HG03442 (cell line): ENCODE results near the gene NFKBIZ.
"Not testable (repeated sequence)": the region's sequence is repeated elsewhere in the genome, so short reads cannot be mapped to it uniquely, and the experiment has no call there.

Source experiments
- ATAC-seq: cut with Tn5 transposase; IDR thresholded peaks from one replicate; pipeline ENCODE4 v1.9.1; 2021; ENCODE audit warnings: mild to moderate bottlenecking, moderate library complexity; ENCODE audit not compliant: unreplicated experiment

Gene NFKBIZ

DNA sequence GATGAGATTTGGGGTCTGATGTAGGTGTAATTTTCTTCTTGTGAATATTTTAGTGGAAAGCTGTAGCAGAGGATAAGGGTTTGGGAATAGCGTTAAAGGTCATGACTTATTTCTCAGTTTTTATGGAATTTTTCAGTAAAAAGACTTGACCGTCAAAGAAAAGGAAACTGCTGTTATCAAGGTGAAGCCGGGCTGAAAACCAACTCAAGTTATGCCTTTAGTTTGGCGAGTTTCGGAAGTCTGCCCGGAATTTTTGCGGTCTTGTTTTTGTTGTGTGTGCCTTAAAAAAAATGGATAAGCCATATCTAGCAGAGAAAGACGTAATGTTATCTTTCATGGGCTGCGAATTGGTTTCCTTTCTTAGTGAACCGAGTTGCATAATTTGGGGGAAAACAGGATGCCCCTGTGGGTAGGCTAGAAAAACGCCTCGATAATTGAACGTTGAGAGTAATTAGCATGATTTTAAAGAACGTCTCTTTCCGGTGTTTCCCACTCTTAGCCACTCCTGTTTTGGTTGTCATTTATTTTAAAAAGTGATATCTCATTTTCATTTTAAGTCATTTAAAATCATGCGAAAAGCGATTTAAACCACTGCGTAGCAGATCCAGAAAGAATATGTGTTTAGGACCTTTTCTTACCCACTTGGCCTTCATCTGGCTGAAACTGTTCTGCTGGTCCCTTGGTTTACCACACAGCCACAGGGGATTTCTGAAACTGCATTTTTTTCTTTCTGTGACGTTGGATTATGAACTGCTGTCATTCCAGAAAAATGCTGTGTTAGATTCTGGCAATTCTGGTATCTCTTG, 1.1 kb downstream of the NFKBIZ start:
- ATAC-seq, result peak; percentile 27

DNA sequence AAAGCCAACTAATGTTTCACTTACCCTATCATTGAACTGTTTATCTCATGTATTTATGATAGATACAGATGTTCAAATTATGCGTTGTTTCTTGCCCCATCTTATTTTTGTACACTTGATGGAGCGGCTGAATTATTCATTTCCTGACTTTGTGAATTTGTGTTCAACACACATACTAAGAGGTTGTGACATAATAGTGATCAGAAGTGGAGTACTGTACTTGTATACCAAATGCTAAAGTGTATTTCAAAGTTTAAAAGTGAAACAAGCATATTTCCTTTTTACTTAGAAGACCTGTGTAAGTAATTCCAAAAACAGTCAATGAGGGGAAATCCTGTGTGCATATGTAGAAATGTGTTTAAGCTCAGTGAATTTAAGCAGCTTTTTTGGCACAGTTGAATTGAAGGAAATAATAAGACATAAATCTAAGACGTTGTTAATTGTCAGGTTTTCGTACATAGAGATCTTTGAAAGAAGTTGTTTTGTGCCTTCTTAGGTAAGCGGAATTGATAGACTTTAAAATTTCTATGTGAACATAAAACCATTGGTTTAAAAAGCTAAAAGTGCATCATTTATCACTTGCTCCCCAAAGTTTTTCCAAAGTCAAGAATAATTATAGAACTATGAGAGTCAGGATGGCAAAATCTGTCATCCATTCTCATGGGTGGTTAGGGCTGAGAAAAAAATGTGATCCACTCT, 1.9 kb downstream of the NFKBIZ start:
- no peak for ATAC-seq

DNA sequence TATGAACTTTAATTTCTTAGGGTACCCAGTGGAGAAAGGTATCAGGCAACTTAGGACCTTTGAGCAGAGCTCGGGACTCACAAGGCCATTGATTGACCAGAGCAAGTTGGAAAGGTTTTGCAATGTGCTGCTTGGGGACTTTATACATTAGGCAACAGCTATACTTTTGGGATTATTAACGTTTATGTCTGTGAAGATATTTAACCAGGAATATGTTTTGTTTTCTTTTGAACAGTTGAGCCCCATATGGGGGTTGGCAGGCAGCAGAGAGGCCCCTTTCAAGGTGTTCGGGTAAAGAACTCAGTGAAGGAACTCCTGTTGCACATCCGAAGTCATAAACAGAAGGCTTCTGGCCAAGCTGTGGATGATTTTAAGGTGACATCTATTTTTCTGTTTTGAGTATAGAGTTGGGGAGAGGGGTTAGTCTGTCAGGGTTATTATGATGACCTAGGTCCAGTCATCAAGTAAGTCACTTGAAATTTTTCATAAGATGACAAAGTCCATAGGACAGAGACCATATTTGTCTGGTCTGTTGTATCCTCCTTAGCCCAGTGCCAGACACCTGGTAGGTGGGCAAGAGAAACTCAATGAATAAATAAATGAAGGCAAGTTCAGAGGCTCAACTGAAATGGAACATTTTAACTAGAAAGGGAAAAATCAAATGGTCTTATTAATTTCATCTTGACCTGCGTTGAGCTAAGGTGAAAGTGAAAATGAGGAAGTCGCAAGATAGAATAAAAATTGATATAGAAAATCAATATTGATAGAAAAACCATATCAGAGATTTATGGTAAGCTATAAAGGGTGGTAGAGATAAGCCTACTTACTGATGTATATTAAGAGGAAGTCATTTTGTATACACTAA, 2.8 kb downstream of the NFKBIZ start:
- no peak for ATAC-seq

DNA sequence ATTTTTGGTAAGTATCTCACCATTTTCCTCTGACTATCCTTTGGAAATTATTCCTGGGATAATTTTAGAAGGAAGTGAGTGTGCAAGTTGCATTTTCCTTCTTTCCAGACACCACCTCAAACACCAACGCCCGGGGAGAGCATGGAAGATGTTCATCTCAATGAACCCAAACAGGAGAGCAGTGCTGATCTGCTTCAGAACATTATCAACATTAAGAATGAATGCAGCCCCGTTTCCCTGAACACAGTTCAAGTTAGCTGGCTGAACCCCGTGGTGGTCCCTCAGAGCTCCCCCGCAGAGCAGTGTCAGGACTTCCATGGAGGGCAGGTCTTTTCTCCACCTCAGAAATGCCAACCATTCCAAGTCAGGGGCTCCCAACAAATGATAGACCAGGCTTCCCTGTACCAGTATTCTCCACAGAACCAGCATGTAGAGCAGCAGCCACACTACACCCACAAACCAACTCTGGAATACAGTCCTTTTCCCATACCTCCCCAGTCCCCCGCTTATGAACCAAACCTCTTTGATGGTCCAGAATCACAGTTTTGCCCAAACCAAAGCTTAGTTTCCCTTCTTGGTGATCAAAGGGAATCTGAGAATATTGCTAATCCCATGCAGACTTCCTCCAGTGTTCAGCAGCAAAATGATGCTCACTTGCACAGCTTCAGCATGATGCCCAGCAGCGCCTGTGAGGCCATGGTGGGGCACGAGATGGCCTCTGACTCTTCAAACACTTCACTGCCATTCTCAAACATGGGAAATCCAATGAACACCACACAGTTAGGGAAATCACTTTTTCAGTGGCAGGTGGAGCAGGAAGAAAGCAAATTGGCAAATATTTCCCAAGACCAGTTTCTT, 3.9 kb downstream of the NFKBIZ start:
- ATAC-seq, result no peak

DNA sequence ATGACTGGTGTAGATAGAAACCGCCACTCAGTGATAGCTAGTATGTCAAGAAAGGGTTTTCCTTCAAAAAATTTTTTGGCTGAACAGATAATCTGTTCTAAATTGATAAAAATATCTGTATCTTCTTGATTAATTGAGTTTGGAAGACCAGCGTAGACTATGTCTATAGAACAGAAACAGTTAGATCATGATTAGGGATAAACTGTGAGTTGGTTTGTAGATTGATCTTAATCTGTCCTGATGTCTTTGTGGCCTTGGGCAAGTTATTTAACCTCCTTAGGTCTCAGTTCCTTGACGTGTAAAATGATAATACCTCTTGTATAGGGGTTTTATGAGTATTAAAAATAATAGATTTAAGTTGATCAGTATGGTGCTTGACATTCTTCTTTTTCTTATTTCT, 4.7 kb downstream of the NFKBIZ start:
- ATAC-seq, result no peak

DNA sequence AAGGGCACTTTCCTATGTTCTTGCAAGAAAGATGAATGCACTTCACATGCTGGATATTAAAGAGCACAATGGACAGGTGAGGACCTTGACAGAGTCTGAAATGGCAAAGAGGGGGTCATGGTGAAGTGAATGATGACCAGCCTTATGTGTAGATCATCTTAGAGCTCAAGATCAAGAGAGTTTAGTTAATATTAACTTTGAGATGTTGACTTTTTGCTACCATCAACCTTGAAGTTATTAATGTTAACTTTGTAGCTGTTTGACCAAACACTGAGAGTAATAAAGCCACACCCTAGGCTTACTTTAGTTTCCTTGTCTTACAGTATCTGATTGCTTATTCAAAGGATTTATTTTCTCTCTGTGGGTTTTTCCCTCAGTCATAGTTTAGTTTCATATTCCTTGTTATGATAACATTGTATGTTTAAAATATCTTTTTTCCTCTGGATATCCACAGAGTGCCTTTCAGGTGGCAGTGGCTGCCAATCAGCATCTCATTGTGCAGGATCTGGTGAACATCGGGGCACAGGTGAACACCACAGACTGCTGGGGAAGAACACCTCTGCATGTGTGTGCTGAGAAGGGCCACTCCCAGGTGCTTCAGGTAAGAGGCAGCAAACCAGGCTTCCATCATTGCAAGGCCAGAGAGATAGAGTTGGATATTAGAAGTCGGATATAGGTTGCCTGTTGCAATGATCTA, 5.4 kb downstream of the NFKBIZ start:
- no peak for ATAC-seq

DNA sequence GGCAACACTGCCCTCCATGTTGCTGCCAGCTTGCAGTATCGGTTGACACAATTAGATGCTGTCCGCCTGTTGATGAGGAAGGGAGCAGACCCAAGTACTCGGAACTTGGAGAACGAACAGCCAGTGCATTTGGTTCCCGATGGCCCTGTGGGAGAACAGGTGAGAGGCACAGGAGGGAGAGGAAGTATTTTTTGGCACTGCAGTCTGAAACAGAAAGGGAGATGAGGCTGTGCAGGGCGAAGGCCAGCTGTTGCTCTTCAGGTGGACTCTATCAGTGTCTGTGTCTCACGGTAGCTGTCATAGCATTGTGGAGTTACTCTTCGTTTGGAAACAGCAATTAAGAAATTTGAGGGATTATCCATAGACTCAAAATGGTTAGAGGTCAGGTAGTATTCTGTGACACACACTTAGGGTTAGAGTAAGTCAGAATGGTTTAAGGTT, 8.0 kb downstream of the NFKBIZ start:
- ATAC-seq, result no peak

DNA sequence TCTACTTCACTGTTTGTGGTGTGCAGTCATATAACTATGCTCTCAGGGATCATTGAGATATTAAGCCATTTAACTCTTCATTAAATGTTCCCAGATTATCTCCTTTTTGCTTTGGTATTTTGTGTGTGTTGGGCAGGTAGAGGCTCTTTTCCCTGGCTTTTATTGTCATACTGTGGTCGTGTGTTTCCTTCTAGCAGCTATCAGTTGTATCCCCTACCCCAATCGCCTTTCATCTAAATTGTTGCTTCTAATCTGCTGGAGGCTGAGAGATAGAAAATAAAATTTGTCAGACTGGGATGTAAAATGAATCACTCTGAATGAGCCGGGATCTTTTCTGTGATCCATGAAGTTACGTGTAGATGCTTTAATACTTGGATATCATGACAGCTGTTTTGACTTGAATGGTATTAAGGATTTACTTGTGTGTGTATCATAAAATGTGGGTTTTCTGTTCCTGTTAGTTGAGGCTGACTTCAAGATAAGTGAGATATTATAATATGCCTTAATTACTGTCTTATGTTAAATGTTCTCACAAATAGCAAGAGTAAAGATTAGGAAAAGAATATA, 9.2 kb downstream of the NFKBIZ start:
- no peak for ATAC-seq

DNA sequence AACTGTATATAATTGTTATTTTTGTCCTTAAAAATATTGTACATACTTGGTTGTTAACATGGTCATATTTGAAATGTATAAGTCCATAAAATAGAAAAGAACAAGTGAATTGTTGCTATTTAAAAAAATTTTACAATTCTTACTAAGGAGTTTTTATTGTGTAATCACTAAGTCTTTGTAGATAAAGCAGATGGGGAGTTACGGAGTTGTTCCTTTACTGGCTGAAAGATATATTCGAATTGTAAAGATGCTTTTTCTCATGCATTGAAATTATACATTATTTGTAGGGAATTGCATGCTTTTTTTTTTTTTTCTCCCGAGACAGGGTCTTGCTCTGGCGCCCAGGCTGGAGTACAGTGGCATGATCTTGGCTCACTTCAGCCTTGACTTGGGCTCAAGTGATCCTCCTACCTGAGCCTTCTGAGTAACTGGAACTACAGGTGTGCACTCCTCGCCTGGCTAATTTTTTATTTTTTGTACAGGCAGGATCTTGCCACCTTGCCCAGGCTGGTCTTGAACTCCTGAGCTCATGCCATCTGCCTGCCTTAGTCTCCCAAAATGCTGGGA, 10.7 kb downstream of the NFKBIZ start:
- ATAC-seq, result no peak

DNA sequence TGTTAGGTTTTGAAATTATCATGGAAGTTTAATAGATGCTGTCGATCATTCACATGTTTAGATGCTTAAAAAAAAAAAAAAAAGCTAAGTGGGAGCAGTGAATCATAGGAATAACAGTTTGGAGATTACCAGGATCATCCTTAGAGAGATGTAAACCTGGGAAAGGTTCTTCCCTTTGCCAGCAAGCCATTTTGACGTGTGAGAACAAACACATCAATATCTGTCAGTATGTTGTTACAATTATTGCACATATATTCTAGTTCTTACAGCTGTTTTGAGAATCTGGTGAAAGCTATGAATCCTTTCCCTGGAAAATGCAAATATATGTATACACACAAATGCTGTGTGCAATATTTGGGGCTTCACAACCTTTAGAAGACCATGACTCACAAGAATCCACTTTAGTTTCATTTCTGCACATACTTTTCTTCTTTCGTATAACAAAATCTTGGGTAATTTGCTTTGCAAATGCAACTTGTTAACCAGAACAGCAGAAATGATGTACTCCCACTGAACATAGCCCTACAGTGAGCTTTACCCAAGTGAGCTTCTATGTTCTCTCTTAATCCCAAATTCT, 12.0 kb downstream of the NFKBIZ start:
- ATAC-seq, result peak; percentile 40

DNA sequence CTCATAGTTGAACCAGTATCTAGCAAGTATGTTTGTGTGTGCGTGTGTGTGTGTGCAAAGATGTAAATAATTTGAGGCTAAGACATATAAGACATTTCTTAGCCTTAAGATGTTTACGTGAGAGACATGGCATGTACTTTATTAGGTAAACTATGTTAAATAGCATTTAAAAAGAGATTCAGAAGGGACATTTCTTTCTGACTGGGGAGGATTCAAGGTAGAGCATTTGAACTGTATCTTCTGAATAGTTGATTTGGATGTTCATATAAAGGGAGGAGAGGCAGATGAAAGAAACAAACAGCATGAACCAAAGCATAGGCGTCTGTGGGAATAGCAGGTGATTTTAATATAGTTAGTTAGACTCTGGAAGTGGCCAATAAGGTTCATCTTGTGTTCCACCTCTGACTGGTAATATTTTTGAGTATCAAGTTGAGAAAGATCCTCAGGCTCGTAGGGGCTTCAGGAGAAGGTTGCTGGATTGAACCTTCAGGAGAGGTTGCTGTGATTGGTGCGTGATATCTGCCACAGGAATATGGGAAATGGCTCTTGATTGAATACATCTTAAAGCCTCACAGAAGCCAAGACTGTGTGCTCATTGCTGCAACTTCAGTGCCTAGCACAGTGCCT, 12.6 kb downstream of the NFKBIZ start:
- no peak for ATAC-seq

DNA sequence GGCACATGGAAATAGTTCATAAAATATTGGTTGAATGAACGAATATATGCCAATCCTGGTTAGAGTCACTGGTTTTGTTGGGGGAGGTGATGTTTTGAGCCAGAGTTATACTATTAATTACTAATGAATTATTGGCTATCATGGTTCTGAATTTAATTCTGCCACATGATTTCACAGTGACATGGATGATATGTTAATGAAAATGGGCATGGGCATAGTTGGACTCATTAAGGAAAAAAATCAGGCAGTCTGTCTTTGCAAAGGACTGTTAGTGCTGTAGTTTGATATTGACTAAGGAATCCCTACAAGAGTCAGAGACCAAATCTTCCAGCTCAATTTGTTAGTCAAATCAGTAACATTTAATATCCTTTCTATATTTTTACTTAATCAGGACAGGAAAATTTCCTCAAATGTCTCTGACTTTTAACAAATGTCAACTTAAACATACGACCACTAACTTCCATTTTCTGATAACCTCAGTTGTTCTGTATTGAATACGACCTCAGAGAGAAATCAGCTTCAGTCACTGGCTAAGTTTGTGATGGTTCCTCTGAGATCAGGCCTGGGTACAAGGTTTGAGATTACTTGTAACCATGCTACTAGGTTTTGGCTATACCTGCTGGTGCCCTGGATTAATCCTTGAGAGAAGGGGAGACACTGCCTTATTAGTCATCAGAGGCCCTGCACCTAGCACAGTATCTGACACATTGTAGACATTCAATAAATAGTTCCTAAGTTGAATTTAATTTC, 13.3 kb downstream of the NFKBIZ start:
- ATAC-seq, result no peak

DNA sequence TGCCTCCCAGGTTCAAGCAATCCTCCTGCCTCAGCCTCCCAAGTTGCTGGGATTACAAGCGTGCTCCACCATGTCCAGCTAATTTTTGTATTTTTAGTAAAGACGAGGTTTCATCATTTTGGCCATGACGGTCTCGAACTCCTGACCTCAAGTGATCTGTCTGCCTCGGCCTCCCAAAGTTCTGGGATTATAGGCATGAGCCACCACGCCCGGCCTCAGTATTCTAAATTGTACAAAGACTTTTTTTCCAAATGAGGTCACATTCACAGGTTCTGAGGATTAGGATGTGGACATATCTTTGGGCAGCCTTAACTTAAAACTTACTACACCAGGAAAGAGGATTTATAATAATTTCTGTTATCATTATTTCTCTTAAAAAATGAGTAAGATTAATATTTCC, 15.6 kb downstream of the NFKBIZ start:
- not testable (repeated sequence) for ATAC-seq

DNA sequence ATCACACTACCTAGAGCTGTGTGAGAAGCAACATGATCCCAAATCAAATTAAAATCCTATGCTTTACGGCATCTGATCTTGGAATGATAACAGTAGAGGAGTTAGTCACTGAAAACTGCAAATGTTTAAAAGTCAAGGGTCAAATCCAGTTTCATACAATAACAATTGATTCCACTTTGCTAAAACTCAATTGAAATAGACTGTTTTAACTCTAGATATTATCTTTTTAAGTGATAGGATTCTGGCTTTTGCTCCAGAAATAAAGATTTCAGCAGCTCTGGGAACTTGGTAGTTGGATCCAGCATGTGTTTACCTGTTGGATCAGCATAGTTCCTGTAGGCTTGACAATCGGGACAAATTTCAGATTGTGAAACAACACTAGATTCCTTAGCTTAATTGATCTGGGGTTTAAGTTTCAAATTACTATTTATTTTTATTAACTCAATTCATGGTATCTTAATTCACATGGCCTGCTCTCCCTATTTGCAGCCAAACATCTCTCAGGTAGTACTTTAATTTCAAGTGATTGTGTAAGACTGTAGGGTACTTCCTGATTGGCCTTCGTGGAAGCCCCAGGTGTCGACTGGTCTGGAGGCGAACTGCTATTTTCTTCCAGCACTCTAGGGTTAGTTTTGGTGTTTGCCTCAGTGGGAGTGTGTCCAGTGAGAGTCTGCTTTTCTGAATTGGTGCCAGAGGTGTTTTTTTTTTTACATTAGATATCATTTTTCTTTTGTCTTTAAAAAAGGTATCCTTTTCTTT, 16.6 kb downstream of the NFKBIZ start:
- no peak for ATAC-seq

DNA sequence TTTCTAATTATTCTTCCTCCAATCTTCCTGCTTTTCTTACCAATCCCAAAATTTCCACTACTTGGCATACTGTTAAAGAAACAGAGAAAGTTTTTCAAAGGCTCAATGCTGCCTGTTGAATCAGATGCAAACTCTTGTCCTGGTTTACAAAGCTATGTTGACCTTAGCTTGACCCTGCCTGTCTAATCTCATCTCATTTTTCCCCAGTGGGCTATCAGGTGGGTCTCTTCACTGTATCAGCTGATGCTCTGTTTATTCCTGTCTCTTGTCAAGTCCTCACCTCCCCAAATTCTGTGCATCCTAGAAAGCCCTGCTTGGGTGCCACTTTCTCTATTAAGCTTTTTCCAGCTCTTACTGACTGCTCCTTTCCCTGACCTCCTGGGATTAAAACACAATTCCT, 18.2 kb downstream of the NFKBIZ start:
- ATAC-seq, result no peak

DNA sequence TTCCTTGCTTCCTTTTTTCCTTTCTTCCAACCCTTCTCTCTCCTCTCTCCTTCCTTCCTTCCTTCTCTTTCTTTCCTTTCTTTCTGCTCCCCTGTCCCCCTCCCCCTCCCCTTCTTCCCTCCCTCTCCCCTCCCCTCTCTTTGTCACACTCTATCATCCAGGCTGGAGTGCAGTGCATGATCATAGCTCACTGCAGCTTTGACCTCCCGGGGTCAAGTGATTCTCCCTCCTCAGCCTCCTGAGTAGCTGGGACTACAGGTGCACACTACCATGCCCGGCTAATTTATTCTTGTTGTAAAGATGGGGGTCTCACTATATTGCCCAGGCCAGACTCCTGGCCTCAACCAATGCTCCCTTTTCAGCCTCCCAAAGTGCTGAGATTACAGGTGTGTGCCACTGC, 18.7 kb downstream of the NFKBIZ start:
- no peak for ATAC-seq
